Measurements from ENCODE around the gene ANTXRL. TPM values are rescaled to one million over a fixed set of nuclear protein-coding genes. Genes with fewer than 3 reads are reported as not detected.
"Not testable (repeated sequence)": the region's sequence is repeated elsewhere in the genome, so short reads cannot be mapped to it uniquely, and the experiment has no call there.

The ANTXRL gene
- total RNA-seq: not detected

- ChIA-PET CTCF (no interaction called here), POLR2A (no interaction called here)
Measured at GRCh38 chr10:46286991-46287693, at the start of gene ANTXRL. TSS of gene ANTXRL (plus strand) at chr10:46286997. CDS start at chr10:46287263, 266 bp downstream.

- ChIA-PET CTCF (no interaction called here), POLR2A (no interaction called here)
Measured at GRCh38 chr10:46237815-46238510, 48.8 kb upstream of the ANTXRL start.

- ChIA-PET CTCF (interaction anchor here (1.2 kb wide), 1 partner anchor 25 kb away, joined by 3 read pairs; no protein-coding TSS in a partner anchor), POLR2A (no interaction called here)
Measured at GRCh38 chr10:46239247-46239646, 47.5 kb upstream of the ANTXRL start.

- ChIA-PET CTCF (interaction anchor here (1.2 kb wide), 1 partner anchor 24 kb away, joined by 3 read pairs; no protein-coding TSS in a partner anchor), POLR2A (no interaction called here)
Measured at GRCh38 chr10:46239993-46240683, 46.7 kb upstream of the ANTXRL start.

GRCh38 chr10:46240684-46241565, 45.9 kb upstream of the ANTXRL start:
- ChIA-PET CTCF (no interaction called here), POLR2A (no interaction called here)

GRCh38 chr10:46245381-46245900, 41.4 kb upstream of the ANTXRL start:
- ChIA-PET POLR2A (no interaction called here), CTCF (no interaction called here)

GRCh38 chr10:46246400-46247180, 40.2 kb upstream of the ANTXRL start:
- CTCF ChIA-PET, POLR2A ChIA-PET: not testable (repeated sequence)

GRCh38 chr10:46247181-46247475, 39.7 kb upstream of the ANTXRL start:
- CTCF ChIA-PET: no interaction called here

GRCh38 chr10:46247808-46248569, 38.8 kb upstream of the ANTXRL start:
- POLR2A ChIA-PET: no interaction called here
- CTCF ChIA-PET: no interaction called here

More at GRCh38 chr10:46247181-46247475, 39.7 kb upstream of the ANTXRL start:
- POLR2A ChIA-PET: no interaction called here

- CTCF ChIA-PET: no interaction called here
Measured at GRCh38 chr10:46248651-46249146, 38.1 kb upstream of the ANTXRL start.

GRCh38 chr10:46249617-46250344, 37.0 kb upstream of the ANTXRL start:
- CTCF ChIA-PET, POLR2A ChIA-PET: not testable (repeated sequence)

More at GRCh38 chr10:46248651-46249146, 38.1 kb upstream of the ANTXRL start:
- POLR2A ChIA-PET: no interaction called here

GRCh38 chr10:46250481-46250880, 36.3 kb upstream of the ANTXRL start:
- CTCF ChIA-PET: no interaction called here
- POLR2A ChIA-PET: no interaction called here

- CTCF ChIA-PET: no interaction called here
- POLR2A ChIA-PET: no interaction called here
Measured at GRCh38 chr10:46250898-46251856, 35.6 kb upstream of the ANTXRL start.

- ChIA-PET POLR2A (no interaction called here), CTCF (no interaction called here)
Measured at GRCh38 chr10:46251857-46252847, 34.6 kb upstream of the ANTXRL start.

Measured in activated CD8-positive, alpha-beta memory T cell treated with anti-CD3 and anti-CD28 coated beads for 36 hours (primary cell).